Endodermal cell (in vitro differentiated cells): ENCODE measurements around the gene ZNF786. TPM values are rescaled to one million over a fixed set of nuclear protein-coding genes. Genes with fewer than 3 reads are reported as not detected.

Experiments
- DNase-seq: peaks from one replicate; pipeline ENCODE4 v3.0.0-alpha.2; 2017
- H3K27ac ChIP-seq: 2 replicates; pipeline ENCODE4 v1.5.1; 2013; ENCODE audit warnings: mild to moderate bottlenecking, low read depth, low read length, moderate library complexity
- H3K27me3 ChIP-seq: 2 replicates; pipeline ENCODE4 v1.6.1; 2013; ENCODE audit warnings: mild to moderate bottlenecking, low read length, moderate library complexity; ENCODE audit not compliant: insufficient read depth, control insufficient read depth, poor library complexity, severe bottlenecking
- H3K36me3 ChIP-seq: 2 replicates; pipeline ENCODE4 v1.7.0; 2013; ENCODE audit warnings: mild to moderate bottlenecking, low read length, moderate library complexity; ENCODE audit not compliant: control insufficient read depth, insufficient read depth
- H3K4me1 ChIP-seq: one replicate; pipeline ENCODE4 v1.7.0; 2013; ENCODE audit warnings: low read length; ENCODE audit not compliant: control insufficient read depth, insufficient read depth
- H3K4me3 ChIP-seq: 2 replicates; pipeline ENCODE4 v1.5.1; 2013; ENCODE audit warnings: mild to moderate bottlenecking, low read length, moderate library complexity
- H3K9ac ChIP-seq: 2 replicates; pipeline ENCODE4 v1.6.1; 2013; ENCODE audit warnings: mild to moderate bottlenecking, low read length, moderate library complexity; ENCODE audit not compliant: poor library complexity, severe bottlenecking; ENCODE audit errors: extremely low read depth
- H3K9me3 ChIP-seq: 2 replicates; pipeline ENCODE4 v1.6.1; 2013; ENCODE audit warnings: mild to moderate bottlenecking, low read length, moderate library complexity; ENCODE audit not compliant: control insufficient read depth
- H3K27ac Mint-ChIP-seq: 2 replicates; pipeline ENCODE4 v1.8.0; 2020; ENCODE audit warnings: mixed read lengths
- H3K27me3 Mint-ChIP-seq: 2 replicates; pipeline ENCODE4 v1.8.0; 2021; ENCODE audit warnings: mild to moderate bottlenecking, mixed read lengths; ENCODE audit not compliant: insufficient read depth
- H3K36me3 Mint-ChIP-seq: 2 replicates; pipeline ENCODE4 v1.8.0; 2020; ENCODE audit warnings: low read depth, mixed read lengths
- H3K4me1 Mint-ChIP-seq: 2 replicates; pipeline ENCODE4 v1.8.0; 2020; ENCODE audit warnings: mixed read lengths
- H3K4me3 Mint-ChIP-seq: 2 replicates; pipeline ENCODE4 v1.8.0; 2020; ENCODE audit warnings: mild to moderate bottlenecking, moderate library complexity, mixed read lengths
- H3K9me3 Mint-ChIP-seq: 2 replicates; pipeline ENCODE4 v1.8.0; 2020; ENCODE audit warnings: mild to moderate bottlenecking, mixed read lengths
- CTCF ChIP-seq: fragments of 200-600 bp; sonication (generic); conservative IDR thresholded peaks from 2 replicates; pipeline ENCODE4 v1.5.0; 2021; ENCODE audit warnings: antibody characterized with exemption, mild to moderate bottlenecking
- WGBS, 2 experiments: methylation state at CpG; one replicate each; pipeline versions ENCODE4 v1.1.5 to v1.1.7; 2013; ENCODE audit warnings: missing lambda C conversion rate in 2 of 2, mixed read lengths in 1 of 2; ENCODE audit not compliant: insufficient coverage in 1 of 2, insufficient read length in 1 of 2; 5-methylcytosine and 5-hydroxymethylcytosine counted together
- total RNA-seq, 2 donors: library from RNA; stranded (reverse); fragmentation: NEBNext Ultra II Directional in 1 of 2; extraction: Animal tissue kit (Norgen Biotek cat#: 25700) in 1 of 2; gene quantifications; 2 replicates in 1 of 2; 3 replicates in 1 of 2; pipeline ENCODE4 v1.2.1, GENCODE V29; 2021

The ZNF786 gene
- total RNA-seq, 2 donors from 2014 or later = 12.0 to 13.3 TPM

GRCh38 chr7:149104214-149104613 is 13.7 kb upstream of the ZNF786 start:
- Histone ChIP-seq H3K9ac (no peak overlapping the region), H3K4me3 (no peak overlapping the region), H3K4me1 (no peaks in the 10 kb centered on the region), H3K9me3 (no peaks in the 10 kb centered on the region), H3K36me3 (no peaks in the 10 kb centered on the region), H3K27me3 (no peaks in the 10 kb centered on the region), H3K27ac (no peak overlapping the region)
- no peak overlapping the region for H3K27ac Mint-ChIP-seq
- H3K27me3 Mint-ChIP-seq = no peaks in the 10 kb centered on the region
- no peaks in the 10 kb centered on the region for H3K4me1 Mint-ChIP-seq
- peaks cover 15% of the 10 kb centered on the region for H3K36me3 Mint-ChIP-seq
- 97% methylated on average over 34 to 35 of the region's 35 CpGs for WGBS, 2 experiments
- no peak for TF ChIP-seq CTCF
- DNase-seq = no peak
- H3K9me3 Mint-ChIP-seq = no peaks in the 10 kb centered on the region
- H3K4me3 Mint-ChIP-seq = no peak overlapping the region

DNA sequence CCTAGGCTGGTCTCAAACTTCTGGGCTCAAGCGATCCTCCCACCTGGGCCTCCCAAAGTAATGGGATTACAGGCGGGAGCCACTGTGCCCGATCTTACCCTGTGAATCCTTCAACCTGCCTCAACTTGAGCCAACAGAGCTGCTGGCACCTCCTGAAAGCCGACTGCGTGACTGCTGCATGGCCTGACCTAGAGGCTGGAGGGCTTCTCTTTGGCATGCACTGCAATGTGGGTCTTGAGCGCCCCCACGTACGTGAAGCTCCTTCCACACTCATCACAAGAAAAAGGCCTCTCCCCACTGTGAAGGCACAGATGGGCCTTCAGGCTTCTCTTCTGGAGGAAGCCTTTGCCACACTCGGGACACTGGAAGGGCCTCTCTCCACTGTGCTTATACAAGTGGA is 12.9 kb upstream of the ZNF786 start:
- no peak for TF ChIP-seq CTCF
- H3K4me1 ChIP-seq = no peaks in the 10 kb centered on the region
- no peaks in the 10 kb centered on the region for H3K27me3 ChIP-seq
- 93 to 98% methylated on average over 9 of the region's 9 CpGs for WGBS, 2 experiments
- DNase-seq = no peak
- no peak overlapping the region for H3K4me3 Mint-ChIP-seq
- H3K36me3 ChIP-seq = no peaks in the 10 kb centered on the region
- no peak overlapping the region for H3K4me3 ChIP-seq
- no peak overlapping the region for H3K9ac ChIP-seq
- H3K27ac Mint-ChIP-seq = no peak overlapping the region
- no peaks in the 10 kb centered on the region for H3K4me1 Mint-ChIP-seq
- no peak overlapping the region for H3K27ac ChIP-seq
- no peaks in the 10 kb centered on the region for H3K9me3 ChIP-seq
- peaks cover 13% of the 10 kb centered on the region for H3K36me3 Mint-ChIP-seq
- H3K9me3 Mint-ChIP-seq = no peaks in the 10 kb centered on the region
- H3K27me3 Mint-ChIP-seq = no peaks in the 10 kb centered on the region

- 71 to 83% methylated on average over 1 of the region's 1 CpG for WGBS, 2 experiments
- no peak overlapping the region for H3K4me3 Mint-ChIP-seq
- H3K36me3 Mint-ChIP-seq = peaks cover 13% of the 10 kb centered on the region
- TF ChIP-seq CTCF = no peak
- H3K27me3 ChIP-seq = no peaks in the 10 kb centered on the region
- no peaks in the 10 kb centered on the region for H3K4me1 Mint-ChIP-seq
- no peaks in the 10 kb centered on the region for H3K36me3 ChIP-seq
- no peak overlapping the region for H3K27ac Mint-ChIP-seq
- H3K27ac ChIP-seq = no peak overlapping the region
- H3K27me3 Mint-ChIP-seq = no peaks in the 10 kb centered on the region
- no peaks in the 10 kb centered on the region for H3K9me3 ChIP-seq
- no peak for DNase-seq
- no peak overlapping the region for H3K4me3 ChIP-seq
- no peaks in the 10 kb centered on the region for H3K4me1 ChIP-seq
- H3K9ac ChIP-seq = no peak overlapping the region
- no peaks in the 10 kb centered on the region for H3K9me3 Mint-ChIP-seq
These were observed 12.1 kb upstream of the ZNF786 start for GRCh38 chr7:149102666-149103065.
